ENCODE data around the gene KCNK16. TPM values are rescaled to one million over a fixed set of nuclear protein-coding genes. Genes with fewer than 3 reads are reported as not detected.

Gene KCNK16
- total RNA-seq, 1 donor from 2014 or later = not detected

DNA sequence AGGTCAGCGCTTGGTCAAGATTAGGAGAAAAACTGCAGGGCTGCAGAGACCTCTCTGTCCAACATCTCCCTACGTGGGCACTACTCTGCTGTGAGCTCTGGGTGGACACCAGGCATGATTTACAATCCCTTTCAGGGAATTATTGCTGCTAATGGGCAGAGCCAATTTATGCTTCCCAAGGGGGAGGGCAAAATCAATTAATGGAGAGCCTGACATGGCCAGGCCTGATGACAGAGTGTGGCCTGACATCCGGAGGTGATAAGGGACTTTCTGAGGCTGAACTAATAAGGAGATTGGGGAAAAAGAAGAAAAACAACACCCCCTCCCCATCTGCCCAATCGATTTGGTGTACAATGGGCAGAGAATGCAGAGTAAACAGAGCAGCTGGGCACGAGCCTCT, 5.0 kb upstream of the KCNK16 start:
- H3K27ac Mint-ChIP-seq (ENCODE audit: unreplicated experiment) = no peak overlapping the region
- no peak for DNase-seq (ENCODE audit: extremely low spot score, unreplicated experiment)
- H3K27me3 Mint-ChIP-seq (ENCODE audit: unreplicated experiment) = peaks cover 44% of the 10 kb centered on the region
- TF ChIP-seq, protein P1, sequence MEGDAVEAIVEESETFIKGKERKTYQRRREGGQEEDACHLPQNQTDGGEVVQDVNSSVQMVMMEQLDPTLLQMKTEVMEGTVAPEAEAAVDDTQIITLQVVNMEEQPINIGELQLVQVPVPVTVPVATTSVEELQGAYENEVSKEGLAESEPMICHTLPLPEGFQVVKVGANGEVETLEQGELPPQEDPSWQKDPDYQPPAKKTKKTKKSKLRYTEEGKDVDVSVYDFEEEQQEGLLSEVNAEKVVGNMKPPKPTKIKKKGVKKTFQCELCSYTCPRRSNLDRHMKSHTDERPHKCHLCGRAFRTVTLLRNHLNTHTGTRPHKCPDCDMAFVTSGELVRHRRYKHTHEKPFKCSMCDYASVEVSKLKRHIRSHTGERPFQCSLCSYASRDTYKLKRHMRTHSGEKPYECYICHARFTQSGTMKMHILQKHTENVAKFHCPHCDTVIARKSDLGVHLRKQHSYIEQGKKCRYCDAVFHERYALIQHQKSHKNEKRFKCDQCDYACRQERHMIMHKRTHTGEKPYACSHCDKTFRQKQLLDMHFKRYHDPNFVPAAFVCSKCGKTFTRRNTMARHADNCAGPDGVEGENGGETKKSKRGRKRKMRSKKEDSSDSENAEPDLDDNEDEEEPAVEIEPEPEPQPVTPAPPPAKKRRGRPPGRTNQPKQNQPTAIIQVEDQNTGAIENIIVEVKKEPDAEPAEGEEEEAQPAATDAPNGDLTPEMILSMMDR (IDR thresholded peaks at IDR 0.05) = no peak
- no peaks in the 10 kb centered on the region for H3K9me3 Mint-ChIP-seq (ENCODE audit: unreplicated experiment)
- H3K36me3 Mint-ChIP-seq (ENCODE audit: unreplicated experiment) = no peaks in the 10 kb centered on the region
- H3K4me1 Mint-ChIP-seq (ENCODE audit: unreplicated experiment) = no peaks in the 10 kb centered on the region
- no peak overlapping the region for H3K4me3 Mint-ChIP-seq (ENCODE audit: unreplicated experiment)

DNA sequence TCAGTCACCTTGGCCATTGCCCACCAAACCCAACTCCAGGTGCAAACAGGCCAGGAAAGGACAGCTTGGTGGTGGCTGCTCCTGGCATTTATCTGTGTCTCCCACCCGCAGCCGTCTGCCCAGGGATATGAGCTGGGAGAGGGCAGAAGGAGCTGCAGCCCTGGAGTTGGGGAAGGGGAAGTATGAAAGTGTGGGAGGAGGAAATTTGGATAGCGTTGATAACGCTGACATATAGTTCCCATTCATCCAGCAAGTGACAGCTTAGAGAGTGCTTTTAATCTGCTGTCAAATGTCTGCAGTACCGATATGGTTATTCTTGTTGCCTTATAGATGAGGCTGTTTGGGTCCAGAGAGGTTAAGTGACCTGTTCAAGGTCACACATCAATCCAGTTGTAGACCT, 741 bp downstream of the KCNK16 start:
- TF ChIP-seq, protein P1 (IDR thresholded peaks at IDR 0.05) = no peak
- no peaks in the 10 kb centered on the region for H3K9me3 Mint-ChIP-seq (ENCODE audit: unreplicated experiment)
- no peak overlapping the region for H3K27ac Mint-ChIP-seq (ENCODE audit: unreplicated experiment)
- peaks cover 29% of the 10 kb centered on the region for H3K27me3 Mint-ChIP-seq (ENCODE audit: unreplicated experiment)
- no peak for DNase-seq (ENCODE audit: extremely low spot score, unreplicated experiment)
- H3K4me1 Mint-ChIP-seq (ENCODE audit: unreplicated experiment) = no peaks in the 10 kb centered on the region
- H3K36me3 Mint-ChIP-seq (ENCODE audit: unreplicated experiment) = no peaks in the 10 kb centered on the region
- H3K4me3 Mint-ChIP-seq (ENCODE audit: unreplicated experiment) = no peak overlapping the region

DNA sequence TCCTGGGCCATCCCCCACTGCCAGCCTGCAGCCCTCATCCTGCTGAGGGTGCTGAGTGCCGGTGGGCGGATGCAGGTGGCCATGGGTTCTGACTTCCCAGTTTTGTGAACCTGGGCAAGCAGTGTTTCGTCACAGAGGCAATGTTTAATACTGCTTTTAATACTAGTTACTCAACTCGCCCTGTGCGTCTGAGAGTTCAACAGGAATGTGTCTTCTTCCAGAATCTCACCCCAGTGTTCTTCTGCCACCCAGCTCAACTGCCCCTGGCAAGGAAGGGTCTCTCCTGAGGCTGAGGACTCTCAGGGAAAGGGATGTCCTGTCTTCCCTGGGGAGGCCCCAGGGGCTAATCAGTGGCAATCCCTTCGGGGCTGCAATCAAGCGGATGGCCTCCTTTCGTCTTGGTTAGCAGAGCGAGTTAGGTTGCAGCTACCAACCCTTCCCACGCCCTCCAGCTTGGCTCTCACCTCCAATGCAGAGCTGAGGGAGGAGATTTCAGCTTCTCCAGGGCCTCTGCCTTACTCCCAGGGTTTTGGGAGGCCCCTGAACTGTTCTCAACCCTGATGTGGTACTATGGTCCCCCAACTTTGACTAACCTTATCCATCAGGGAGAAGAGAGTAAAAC, 2.0 kb downstream of the KCNK16 start:
- Mint-ChIP-seq H3K27me3 (ENCODE audit: unreplicated experiment) (peaks cover 25% of the 10 kb centered on the region), H3K36me3 (ENCODE audit: unreplicated experiment) (no peaks in the 10 kb centered on the region), H3K4me1 (ENCODE audit: unreplicated experiment) (no peaks in the 10 kb centered on the region), H3K4me3 (ENCODE audit: unreplicated experiment) (no peak overlapping the region), H3K9me3 (ENCODE audit: unreplicated experiment) (no peaks in the 10 kb centered on the region), H3K27ac (ENCODE audit: unreplicated experiment) (no peak overlapping the region)
- TF ChIP-seq, protein P1 (IDR thresholded peaks at IDR 0.05) = no peak
- no peak for DNase-seq (ENCODE audit: extremely low spot score, unreplicated experiment)

DNA sequence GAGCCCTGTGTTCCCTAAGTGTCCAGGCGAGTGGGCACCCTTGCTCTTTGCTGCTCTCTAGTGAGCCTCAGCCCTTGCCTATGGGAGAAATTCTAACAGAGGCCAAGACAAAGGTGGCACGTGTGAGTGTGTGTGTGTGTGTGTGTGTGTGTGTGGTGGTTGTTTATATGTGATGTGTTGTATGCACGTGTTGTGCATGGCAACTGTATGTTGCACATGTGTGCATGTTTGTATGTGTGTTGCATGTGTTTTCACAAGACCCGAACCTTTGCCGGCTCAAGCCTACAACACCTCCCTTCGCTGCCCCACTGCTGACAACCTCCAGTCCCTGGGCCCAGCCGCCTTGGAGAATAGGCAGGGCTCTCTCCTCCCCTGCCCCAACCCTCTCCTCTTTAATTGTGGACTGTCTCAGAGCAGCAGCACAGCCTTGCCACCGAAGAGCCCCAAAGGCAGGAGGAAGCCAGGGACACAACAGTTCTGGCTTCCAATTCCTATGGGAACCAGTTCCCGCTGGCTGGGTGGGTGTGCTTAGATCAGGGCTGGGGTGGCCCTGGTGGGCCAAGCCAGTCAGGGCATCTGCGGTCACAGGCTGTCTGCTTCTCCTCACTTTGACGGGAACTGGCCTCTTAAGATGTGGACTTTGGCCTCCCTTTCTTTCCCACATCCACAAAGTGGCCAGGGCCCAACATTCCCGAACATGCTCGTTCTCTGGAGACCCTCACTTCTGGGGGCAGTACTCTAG, 2.7 kb downstream of the KCNK16 start:
- Mint-ChIP-seq H3K36me3 (ENCODE audit: unreplicated experiment) (no peaks in the 10 kb centered on the region), H3K9me3 (ENCODE audit: unreplicated experiment) (no peaks in the 10 kb centered on the region), H3K4me3 (ENCODE audit: unreplicated experiment) (no peak overlapping the region), H3K27ac (ENCODE audit: unreplicated experiment) (no peak overlapping the region), H3K27me3 (ENCODE audit: unreplicated experiment) (peaks cover 27% of the 10 kb centered on the region), H3K4me1 (ENCODE audit: unreplicated experiment) (no peaks in the 10 kb centered on the region)
- TF ChIP-seq, protein P1 (IDR thresholded peaks at IDR 0.05) = no peak
- DNase-seq (ENCODE audit: extremely low spot score, unreplicated experiment) = no peak

DNA sequence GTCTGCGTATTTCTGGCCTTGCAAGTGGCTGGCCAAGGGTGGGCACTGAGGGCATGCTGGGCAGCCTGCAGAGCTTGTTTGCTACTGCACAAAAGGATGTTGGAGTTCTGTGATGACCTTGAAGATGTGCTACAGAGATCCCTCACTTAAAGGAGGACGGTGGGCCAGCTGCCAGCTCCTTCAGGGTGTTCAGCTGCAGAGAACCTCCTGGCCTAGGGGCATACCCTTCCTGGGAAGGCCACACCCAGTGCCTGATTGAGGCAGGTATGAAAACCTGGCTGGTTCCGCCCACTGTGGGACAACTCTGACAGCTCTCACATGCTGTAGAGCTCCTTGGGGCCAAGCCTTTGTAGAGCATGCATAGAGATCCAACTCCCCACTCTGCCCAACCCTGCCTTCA, 5.2 kb downstream of the KCNK16 start:
- DNase-seq (ENCODE audit: extremely low spot score, unreplicated experiment) = no peak
- TF ChIP-seq, protein P1 (IDR thresholded peaks at IDR 0.05) = no peak
- H3K4me1 Mint-ChIP-seq (ENCODE audit: unreplicated experiment) = no peaks in the 10 kb centered on the region
- no peaks in the 10 kb centered on the region for H3K36me3 Mint-ChIP-seq (ENCODE audit: unreplicated experiment)
- no peaks in the 10 kb centered on the region for H3K9me3 Mint-ChIP-seq (ENCODE audit: unreplicated experiment)
- no peak overlapping the region for H3K27ac Mint-ChIP-seq (ENCODE audit: unreplicated experiment)
- H3K4me3 Mint-ChIP-seq (ENCODE audit: unreplicated experiment) = no peak overlapping the region
- peaks cover 38% of the 10 kb centered on the region for H3K27me3 Mint-ChIP-seq (ENCODE audit: unreplicated experiment)

Measured in osteocyte (in vitro differentiated cells).